HTR-8/SVneo (cell line): Measurements from ENCODE around the gene ATPAF1.
"Not testable (repeated sequence)": the region's sequence is repeated elsewhere in the genome, so short reads cannot be mapped to it uniquely, and the experiment has no call there.

Source experiments
- DNase-seq: peaks from one replicate; pipeline ENCODE4 v3.0.0; 2011; ENCODE audit warnings: low spot score, mixed read lengths; ENCODE audit not compliant: insufficient read length
- FAIRE-seq: peaks from 2 replicates; lab custom pipeline; 2011; peaks lifted over from hg19 to GRCh38; lab: Jason Lieb, UNC

Gene ATPAF1, protein sequence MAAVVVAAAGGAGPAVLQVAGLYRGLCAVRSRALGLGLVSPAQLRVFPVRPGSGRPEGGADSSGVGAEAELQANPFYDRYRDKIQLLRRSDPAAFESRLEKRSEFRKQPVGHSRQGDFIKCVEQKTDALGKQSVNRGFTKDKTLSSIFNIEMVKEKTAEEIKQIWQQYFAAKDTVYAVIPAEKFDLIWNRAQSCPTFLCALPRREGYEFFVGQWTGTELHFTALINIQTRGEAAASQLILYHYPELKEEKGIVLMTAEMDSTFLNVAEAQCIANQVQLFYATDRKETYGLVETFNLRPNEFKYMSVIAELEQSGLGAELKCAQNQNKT

DNA sequence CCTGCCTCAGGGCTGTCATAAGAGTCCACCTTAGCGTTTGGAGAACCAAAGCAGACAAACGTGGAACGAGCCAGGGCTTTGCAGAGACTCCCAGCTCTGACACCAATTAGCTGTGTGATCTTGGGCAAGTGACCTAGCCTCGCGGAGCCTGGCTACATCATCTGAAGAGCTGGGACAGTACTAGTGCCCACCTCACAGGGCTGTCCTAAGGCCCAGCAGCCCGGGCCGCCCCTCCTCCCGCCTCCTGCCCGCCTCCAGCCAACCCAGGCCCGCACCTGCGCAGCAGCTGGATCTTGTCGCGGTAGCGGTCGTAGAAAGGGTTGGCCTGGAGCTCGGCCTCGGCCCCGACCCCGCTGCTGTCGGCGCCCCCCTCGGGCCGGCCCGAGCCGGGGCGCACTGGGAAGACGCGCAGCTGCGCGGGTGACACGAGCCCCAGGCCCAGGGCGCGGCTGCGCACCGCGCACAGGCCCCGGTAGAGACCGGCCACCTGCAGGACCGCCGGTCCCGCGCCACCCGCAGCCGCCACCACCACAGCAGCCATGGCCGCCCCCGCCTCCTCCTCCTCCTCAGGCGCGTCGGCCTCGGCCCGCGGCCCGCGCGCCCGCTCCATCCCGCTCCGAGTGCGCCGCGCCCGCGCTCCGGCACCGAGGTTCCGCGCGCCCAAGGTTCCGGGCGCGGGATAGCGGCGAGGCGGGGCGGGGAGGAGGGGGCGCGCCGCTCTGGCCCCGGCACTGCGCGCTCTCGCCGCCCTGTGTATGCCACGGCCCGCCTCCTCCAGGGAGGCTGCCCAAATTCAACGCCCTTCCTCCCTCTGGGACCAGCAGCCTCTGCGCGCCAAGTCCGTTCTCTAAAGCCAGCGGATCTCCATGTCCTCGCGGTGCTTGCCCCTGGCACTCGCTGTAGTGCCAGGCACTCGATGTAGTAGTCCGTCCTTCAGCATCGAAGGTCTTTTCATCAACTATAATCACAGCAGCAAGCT, at the start of gene ATPAF1:
ATPAF1 (minus strand) TSS at position 583 of the 979 bp plus-strand sequence; CDS start at position 541, 42 bp downstream.
- FAIRE-seq (peak; percentile 79), DNase-seq (peak; percentile 42)

DNA sequence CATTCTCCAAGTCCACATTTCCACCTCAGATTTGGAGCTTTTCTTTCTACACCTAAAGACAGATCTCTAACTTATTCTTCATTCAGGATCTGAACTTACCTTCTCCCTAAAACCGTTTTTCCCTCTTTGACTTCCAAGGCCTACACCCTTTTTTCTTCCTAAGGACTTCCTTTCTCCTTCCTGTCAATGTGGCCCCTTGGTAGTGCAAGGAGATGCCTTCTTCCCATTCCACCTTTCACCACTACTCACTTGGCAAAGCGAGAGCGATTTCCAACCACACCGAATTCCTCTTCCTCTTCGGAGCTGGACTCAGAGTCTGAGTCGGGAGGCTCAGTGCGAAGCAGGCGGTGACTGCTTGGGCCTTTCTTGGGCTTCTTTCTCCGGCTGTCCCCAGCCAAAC, 49.5 kb upstream of the ATPAF1 start:
- FAIRE-seq, result no peak
- no peak for DNase-seq

DNA sequence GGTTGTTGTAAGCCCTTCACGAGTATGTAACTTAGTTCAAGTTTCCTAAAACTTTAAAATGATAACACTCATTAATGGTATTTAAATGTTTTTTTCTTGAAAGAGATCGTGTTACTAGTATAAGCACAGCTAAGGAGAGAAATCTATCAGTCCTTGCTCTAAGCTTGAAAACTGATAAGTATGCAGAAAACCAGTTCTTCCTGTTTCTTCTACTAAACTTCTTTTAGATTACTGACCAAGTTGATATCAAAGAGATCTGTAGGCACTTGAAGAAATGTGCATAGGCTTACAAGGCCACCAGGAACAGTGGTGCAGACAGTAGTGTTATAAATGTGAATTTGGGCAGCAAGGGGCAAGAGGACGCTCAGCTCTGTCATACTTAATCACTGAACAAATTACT, 46.8 kb upstream of the ATPAF1 start:
- FAIRE-seq (no peak), DNase-seq (no peak)

DNA sequence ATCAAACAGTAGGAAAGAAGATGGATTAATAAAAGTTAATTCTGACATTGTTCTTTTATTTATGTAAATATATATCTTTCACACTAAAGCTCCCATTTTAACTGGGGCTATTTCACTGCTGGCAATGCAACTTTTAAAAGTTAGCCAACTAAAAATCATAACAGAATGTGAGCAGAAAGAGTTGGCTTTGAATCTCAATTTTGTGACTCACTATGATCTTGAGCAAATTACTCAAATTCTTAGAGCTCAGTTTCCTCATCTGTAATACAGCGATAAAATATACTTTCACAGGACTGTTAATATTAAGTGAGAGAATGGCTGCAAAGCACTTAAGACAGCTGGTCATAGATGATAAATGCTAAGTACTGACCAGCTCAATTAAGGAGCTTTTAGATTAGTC, 40.0 kb upstream of the ATPAF1 start:
- FAIRE-seq, result no peak
- DNase-seq, result no peak

DNA sequence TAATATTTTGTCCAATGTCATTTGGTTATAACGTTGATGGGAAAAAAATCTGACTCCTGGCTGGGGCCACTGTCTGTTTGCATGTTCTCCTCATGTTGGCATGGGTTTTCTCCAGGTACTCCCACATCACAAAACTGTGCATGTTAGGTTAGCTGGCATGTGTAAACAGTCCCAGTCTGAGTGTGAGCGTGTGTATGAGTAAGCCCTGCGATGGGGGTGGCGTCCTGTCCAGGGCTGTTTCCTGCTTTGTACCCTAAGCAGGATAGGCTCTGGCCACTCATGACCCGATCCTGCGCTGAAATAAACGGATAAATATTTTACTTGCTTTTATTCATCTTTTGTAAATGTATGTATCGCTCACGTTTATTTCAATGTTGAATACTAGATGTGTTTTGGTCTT, 37.2 kb upstream of the ATPAF1 start:
- DNase-seq (no peak), FAIRE-seq (no peak)

DNA sequence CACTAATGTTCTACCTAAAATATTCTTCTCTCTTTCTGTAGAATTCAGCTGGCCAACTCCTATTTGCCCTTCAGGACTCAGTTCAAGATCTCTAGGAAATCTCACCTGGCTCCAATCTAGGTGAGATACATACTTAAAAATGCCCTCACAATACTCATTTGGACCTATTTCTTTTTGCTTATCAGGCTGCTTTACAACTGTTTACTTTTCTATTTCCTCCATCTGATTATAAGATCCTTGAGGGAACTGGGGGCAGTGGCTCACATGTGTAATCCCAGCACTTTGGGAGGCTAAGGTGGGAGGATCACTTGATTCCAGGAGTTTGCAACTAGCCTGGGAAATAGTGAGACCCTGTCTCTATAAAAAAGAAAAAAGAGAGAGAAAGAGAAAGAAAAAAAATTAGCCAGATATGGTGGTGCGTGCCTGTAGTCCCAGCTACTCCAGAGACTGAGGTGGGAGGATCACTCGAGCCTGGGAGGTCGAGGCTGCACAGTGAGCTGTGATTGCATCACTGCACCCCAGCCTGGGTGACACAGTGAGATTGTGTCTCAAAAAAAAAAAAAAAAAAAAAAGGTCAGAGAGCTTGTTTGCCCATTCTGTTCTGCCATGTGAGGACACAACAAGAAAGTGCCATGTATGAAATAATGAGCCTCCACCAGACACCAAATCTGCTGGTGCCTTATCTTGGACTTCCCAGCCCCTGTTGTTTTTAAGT, 35.9 kb upstream of the ATPAF1 start:
- FAIRE-seq, result no peak
- no peak for DNase-seq

DNA sequence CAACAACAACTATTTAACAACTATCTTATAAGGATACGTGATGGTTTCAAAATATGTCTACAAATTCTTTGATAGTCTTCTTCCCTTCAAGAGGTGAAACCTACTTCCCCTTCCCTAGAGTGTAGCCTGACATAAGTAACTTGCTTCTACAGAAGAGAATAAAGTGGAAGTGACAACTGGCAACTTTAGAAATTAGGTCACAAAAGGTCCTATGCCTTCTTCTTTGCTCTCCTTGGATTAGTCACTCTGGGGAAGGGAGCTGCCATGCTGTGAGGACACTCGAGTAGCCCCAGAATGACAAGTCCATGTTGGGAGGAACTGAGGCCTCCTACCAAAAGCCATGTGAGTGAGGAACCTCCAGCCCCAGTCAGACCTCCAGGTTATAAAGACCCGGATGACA, 31.5 kb upstream of the ATPAF1 start:
- FAIRE-seq (no peak), DNase-seq (no peak)

DNA sequence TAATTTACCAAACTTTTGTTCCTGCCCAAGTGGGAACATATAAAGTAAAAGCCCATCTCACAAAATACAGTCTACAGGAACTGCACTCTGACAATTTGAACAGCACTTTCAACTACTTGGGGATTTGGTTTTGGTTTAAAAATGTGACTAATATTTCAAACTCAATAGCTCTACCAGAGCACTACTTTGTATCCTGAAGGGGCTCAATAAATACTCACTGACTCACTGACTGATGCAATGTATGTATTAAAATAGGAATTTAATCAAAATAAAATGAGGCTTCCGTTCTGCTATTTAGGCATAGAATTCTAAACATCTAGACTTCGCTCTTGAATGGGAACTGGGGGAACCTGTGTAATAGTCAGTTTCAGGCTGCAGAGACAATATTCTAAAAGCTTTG, 28.9 kb upstream of the ATPAF1 start:
- FAIRE-seq, result no peak
- no peak for DNase-seq

DNA sequence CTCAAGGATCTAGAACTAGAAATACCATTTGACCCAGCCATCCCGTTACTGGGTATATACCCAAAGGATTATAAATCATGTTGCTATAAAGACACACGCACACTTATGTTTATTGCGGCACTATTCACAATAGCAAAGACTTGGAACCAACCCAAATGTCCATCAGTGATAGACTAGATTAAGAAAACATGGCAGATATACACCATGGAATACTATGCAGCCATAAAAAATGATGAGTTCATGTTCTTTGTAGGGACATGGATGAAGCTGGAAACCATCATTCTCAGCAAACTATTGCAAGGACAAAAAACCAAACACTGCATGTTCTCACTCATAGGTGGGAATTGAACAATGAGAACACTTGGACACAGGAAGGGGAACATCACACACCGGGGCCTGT, 26.5 kb upstream of the ATPAF1 start:
- not testable (repeated sequence) for FAIRE-seq, DNase-seq

DNA sequence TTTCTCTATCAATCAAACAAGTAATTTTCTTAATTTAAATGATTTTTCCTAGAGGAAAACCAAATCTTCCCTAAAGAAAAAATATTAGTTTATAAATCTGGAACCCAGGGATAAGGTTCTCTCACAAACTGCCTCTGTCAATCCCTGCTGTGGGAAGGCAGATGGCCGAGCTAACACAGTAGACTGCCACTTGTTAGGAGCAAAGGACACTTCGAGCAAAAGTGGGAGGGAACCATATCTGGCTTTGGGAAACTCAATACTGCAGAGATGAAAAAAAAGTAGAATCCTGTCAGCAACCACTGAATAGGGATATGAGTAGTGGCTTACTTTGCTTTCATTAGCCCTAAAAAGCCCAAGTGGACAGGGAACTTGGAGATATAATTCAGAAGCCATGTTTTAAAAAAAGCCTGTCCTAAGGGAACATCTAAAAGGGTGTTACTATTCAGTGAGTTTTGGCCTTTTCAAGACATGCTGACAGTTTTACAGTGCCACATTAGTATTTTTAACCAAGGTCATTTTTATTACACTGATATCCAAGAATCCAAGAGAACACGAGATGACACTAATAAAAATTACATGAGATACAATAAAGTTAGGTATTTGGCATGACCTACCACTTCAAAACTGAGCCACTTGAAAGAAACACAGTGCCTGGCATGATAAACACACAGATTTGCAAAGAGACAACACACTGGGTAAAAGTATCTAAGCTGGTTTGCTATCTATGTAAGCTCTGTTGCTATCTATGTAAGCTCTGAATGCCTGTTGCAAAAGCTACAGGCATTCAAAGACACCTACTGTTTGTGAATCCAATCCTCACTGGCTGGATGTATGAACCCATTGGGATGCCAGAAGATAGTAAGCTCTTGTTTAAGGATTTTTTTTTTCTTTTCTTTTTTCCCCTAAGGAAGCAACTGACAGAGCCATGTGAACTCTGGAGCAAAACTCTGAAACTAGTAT, 24.9 kb upstream of the ATPAF1 start:
- no peak for DNase-seq
- FAIRE-seq, result no peak

DNA sequence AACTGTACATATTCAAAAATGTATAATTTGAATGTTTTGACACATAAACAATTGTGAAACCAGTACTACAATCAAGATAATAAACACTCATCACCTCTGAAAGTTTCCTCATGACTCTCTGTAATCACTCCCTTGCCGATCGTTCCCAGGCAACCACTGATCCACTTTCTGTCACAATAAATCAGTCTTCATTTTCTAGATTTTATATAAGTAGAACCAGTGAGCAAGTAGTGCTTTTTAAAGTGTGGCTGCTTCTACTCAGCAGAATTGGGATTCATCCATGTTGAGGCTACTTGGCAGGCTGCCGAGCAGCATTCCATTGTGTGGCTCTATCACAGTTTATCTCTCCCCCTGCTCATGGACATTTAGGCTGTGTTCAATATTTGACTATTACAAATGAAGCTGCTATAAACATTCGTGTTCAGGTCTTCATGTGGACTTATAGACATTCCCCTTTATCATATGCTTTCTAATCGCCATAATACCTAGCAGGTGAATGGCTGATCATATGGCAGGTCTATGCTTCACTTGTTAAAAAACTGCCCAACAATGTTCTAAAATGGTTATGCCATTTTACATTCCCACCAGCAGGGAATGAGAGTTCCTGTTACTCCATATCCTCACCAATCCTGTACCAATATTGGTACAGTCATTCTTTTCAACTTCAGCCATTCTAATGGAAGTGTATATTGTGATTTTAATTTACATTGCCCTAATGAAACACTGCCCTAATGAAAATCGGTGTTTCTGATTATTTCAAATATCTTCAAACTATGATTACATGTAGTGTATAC, 24.0 kb upstream of the ATPAF1 start:
- DNase-seq (no peak), FAIRE-seq (no peak)

DNA sequence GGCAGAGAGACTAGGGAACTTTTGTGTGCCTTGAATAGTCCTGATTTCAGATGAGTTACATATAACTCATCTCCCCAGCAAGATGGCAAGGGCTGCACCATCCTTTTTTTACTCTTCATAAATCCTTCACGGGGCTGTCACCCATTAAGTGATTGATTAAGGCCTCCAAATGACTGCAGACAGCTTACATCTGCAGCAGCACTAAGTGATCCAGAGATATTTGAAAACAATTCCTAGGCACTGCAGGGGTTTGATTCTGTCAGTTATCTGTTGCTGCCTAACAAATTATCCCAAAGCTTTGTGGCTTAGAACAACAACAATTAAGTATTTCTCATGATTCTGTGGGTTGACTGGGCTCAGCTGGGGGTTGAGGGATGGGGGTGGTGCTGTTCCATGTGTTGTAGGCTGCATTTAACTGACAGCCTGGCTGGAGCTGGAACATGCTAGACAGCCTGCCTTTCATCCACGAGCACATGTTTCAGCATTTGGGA, 22.8 kb upstream of the ATPAF1 start:
- DNase-seq, result no peak
- FAIRE-seq, result no peak

DNA sequence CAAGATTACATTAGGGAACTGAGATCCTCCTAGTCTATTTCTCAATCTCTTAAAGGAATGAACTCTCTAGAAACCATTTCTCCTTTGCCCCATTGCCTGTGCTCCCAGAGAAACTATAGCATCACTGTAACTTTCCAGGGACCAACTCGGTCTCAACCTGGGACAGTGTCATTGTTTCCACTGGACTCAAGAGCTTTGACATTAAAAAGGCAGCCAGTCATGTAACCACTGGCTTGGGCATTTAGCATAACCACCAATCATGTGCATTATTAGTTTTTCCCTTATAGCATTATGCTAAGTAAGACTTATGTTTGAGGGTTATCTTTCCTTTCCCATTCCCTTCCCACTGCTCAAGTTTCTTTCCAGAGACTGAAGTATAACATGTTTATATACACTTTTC, 21.7 kb upstream of the ATPAF1 start:
- FAIRE-seq, result no peak

DNA sequence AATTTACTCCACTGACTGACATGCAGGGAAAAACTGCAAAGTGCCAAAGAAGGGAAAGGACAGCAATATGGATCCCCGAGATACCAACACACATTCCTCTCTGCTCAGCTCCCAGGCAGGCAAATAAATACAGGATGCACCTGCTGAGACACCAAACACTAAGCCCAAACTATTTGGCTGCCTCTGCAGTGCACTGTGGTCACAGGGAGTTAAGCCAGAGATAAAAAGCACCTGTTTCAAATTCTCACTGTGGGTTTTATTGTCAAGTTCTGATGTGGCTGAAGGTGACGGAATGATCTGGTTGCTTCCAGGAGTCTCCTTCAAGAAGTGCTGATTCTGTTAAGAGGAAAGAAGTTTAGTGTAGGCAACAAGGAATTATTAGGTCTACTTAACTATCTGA, 21.2 kb upstream of the ATPAF1 start:
- DNase-seq, result no peak
- no peak for FAIRE-seq

More for the DNA sequence above, 21.7 kb upstream of the ATPAF1 start:
- DNase-seq, result no peak

DNA sequence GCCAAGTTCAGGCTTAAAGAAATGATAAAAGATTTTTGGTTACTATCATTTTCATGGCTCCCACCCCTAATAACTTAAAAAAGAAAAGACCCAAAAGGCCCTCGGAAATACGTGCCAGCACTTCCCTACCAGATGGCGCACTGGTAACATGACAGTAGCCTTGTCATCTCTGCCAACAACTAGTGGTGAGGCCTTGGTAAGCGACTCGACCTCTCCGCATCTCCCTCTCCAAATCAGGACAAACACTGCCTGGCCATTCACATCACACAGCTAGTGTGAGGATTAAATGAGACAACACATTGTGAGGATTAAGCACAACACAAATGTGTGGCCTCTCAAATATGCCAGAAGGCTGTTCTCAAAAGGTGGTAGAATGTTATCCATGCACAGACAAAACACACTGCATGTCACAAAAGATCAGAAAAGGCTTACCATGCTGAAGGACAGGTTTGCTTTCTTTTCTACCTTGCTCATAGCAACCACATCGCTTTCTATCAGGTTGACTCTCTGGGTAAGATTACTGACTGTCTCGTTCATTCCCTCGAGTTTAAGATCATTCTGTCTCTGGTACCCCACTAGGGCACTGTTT, 19.9 kb upstream of the ATPAF1 start:
- DNase-seq, result no peak
- no peak for FAIRE-seq

DNA sequence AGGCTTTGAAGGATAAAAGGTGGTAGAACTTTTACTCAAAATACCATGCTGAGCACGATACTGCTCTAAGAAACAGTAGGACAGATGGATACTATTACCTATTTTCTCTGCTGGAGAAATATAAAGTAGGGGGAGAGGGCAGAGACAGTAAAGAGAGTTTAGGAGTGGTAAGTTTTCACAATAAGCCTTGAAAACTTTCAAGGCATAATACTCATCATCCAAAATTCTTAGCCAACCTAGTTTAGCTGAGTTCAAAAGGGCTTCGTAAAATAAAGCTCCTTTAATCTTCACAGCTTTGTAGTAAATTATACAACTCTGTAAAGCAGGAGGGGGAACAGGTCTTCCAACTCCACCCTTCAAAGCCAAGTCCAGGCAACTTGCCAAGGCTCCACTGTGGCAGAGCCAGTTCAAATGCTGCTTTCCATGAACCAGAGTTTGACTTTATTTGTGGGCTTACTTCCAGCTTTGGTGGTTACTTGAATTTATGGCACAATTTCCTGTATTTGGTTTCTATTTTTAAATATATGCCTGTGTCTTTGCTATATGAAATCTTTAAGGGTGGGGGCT, 19.0 kb upstream of the ATPAF1 start:
- DNase-seq (no peak), FAIRE-seq (no peak)

DNA sequence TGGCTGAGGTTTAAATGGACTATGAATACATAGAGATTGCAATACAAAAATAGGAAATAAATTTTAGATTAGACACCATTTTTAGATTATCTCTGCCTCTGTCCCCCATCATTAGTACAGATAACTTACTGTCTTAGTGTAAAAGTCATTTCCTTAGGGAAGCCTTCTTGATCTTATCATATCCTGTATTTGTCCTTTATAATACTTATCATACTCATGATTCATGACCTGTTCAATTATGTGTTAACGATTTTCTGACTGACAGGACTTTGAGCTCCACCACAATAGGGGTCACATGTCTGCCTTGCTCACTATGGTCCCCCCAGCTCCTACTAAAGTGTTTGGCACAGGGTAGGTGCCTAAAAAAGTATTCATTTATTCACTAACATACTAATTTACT, 18.1 kb upstream of the ATPAF1 start:
- FAIRE-seq, result no peak
- no peak for DNase-seq

DNA sequence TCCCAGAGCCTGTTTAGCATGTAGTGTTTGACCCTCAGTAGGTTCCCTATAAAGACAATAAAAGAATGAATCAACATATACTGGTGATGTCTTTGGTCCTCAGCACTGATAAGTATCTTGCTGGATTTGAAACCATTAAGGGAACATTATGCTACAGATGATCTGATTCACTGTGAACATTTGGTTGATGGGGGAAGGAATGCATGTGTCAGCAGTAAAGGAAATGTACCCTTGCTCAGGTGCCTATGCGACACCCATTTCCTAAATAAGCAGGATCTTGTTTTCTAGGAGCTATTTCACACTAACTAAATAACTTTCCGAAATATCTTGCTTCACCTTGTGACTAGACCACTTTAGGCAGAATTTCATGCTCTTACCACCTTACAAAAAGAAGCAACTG, 16.5 kb upstream of the ATPAF1 start:
- DNase-seq (no peak), FAIRE-seq (no peak)
